ENCODE measurements around the gene ETV7.

Gene ETV7

GRCh38 chr6:36326356-36326995, 61.0 kb downstream of the ETV7 start:
- no peak for DNase-seq

GRCh38 chr6:36324715-36325114, 62.8 kb downstream of the ETV7 start:
- H3K27me3 ChIP-seq (replicated peaks), result peaks cover 27% of the 10 kb centered on the region
- H3K36me3 ChIP-seq (replicated peaks), result no peaks in the 10 kb centered on the region
- H3K4me3 ChIP-seq (ENCODE audit: low read depth, low read length), result no peak overlapping the region
- H3K27ac ChIP-seq, result no peak overlapping the region
- TF ChIP-seq CTCF (IDR thresholded peaks at IDR 0.05; ENCODE audit: low read depth, low read length, missing control alignments), result no peak
- in situ Hi-C loops (cut with HindIII; ENCODE audit: low pct_ligation_motif_present, low sequenced_read_pairs), result no loop called here
- DNase-seq, result no peak

More at GRCh38 chr6:36326356-36326995, 61.0 kb downstream of the ETV7 start:
- in situ Hi-C loops (cut with HindIII; ENCODE audit: low pct_ligation_motif_present, low sequenced_read_pairs), result no loop called here
- no peaks in the 10 kb centered on the region for H3K36me3 ChIP-seq (replicated peaks)
- no peak overlapping the region for H3K4me3 ChIP-seq (ENCODE audit: low read depth, low read length)
- H3K27ac ChIP-seq, result no peak overlapping the region
- peaks cover 33% of the 10 kb centered on the region for H3K27me3 ChIP-seq (replicated peaks)
- no peak for TF ChIP-seq CTCF (IDR thresholded peaks at IDR 0.05; ENCODE audit: low read depth, low read length, missing control alignments)

GRCh38 chr6:36324191-36324590, 63.3 kb downstream of the ETV7 start:
- no peak for TF ChIP-seq CTCF (IDR thresholded peaks at IDR 0.05; ENCODE audit: low read depth, low read length, missing control alignments)
- H3K27me3 ChIP-seq (replicated peaks), result peaks cover 25% of the 10 kb centered on the region
- no peak overlapping the region for H3K27ac ChIP-seq
- no peak overlapping the region for H3K4me3 ChIP-seq (ENCODE audit: low read depth, low read length)
- in situ Hi-C loops (cut with HindIII; ENCODE audit: low pct_ligation_motif_present, low sequenced_read_pairs), result no loop called here
- H3K36me3 ChIP-seq (replicated peaks), result no peaks in the 10 kb centered on the region
- no peak for DNase-seq

GRCh38 chr6:36323062-36323461, 64.4 kb downstream of the ETV7 start:
- no peak for TF ChIP-seq CTCF (IDR thresholded peaks at IDR 0.05; ENCODE audit: low read depth, low read length, missing control alignments)
- in situ Hi-C loops (cut with HindIII; ENCODE audit: low pct_ligation_motif_present, low sequenced_read_pairs), result no loop called here
- no peaks in the 10 kb centered on the region for H3K36me3 ChIP-seq (replicated peaks)
- DNase-seq, result no peak
- H3K27ac ChIP-seq, result no peak overlapping the region
- H3K4me3 ChIP-seq (ENCODE audit: low read depth, low read length), result no peak overlapping the region
- peaks cover 16% of the 10 kb centered on the region for H3K27me3 ChIP-seq (replicated peaks)

GRCh38 chr6:36322591-36322990, 64.9 kb downstream of the ETV7 start:
- in situ Hi-C loops (cut with HindIII; ENCODE audit: low pct_ligation_motif_present, low sequenced_read_pairs), result no loop called here
- no peak for TF ChIP-seq CTCF (IDR thresholded peaks at IDR 0.05; ENCODE audit: low read depth, low read length, missing control alignments)

GRCh38 chr6:36320475-36320874, 67.0 kb downstream of the ETV7 start:
- in situ Hi-C loops (cut with HindIII; ENCODE audit: low pct_ligation_motif_present, low sequenced_read_pairs), result no loop called here
- Histone ChIP-seq H3K27me3 (replicated peaks) (peaks cover 9% of the 10 kb centered on the region), H3K4me3 (ENCODE audit: low read depth, low read length) (no peak overlapping the region), H3K36me3 (replicated peaks) (no peaks in the 10 kb centered on the region), H3K27ac (no peak overlapping the region)
- TF ChIP-seq CTCF (IDR thresholded peaks at IDR 0.05; ENCODE audit: low read depth, low read length, missing control alignments), result no peak
- no peak for DNase-seq

More at GRCh38 chr6:36322591-36322990, 64.9 kb downstream of the ETV7 start:
- Histone ChIP-seq H3K27me3 (replicated peaks) (peaks cover 17% of the 10 kb centered on the region), H3K4me3 (ENCODE audit: low read depth, low read length) (no peak overlapping the region), H3K36me3 (replicated peaks) (no peaks in the 10 kb centered on the region), H3K27ac (no peak overlapping the region)
- DNase-seq, result no peak

All from brain microvascular endothelial cell (primary cell).